KBM-7 (cell line): Measurements from ENCODE around the gene RNU5D-1.
"Not testable (repeated sequence)": the region's sequence is repeated elsewhere in the genome, so short reads cannot be mapped to it uniquely, and the experiment has no call there.

Experiments
- DNase-seq: peaks from one replicate; pipeline ENCODE4 v3.0.0-alpha.2; 2015
- in situ Hi-C: fragments of 300-500 bp; cut with MboI; formaldehyde crosslinking; loops from 2 replicates; pipeline ENCODE4 v1.14.3; 2020; ENCODE audit warnings: low sequenced_read_pairs, low pct_unique_long_range_greater_than_20kb, mixed read lengths

RNU5D-1 gene

GRCh38 chr1:44707112-44707881, 23.7 kb downstream of the RNU5D-1 start:
- in situ Hi-C loops, result no loop called here
- DNase-seq, result no peak

- in situ Hi-C loops, result no loop called here
Observed at GRCh38 chr1:44705938-44706337, 25.0 kb downstream of the RNU5D-1 start.

GRCh38 chr1:44705470-44705869, 25.5 kb downstream of the RNU5D-1 start:
- in situ Hi-C loops, result no loop called here
- DNase-seq, result no peak

More at GRCh38 chr1:44705938-44706337, 25.0 kb downstream of the RNU5D-1 start:
- no peak for DNase-seq

GRCh38 chr1:44701141-44701573, 29.8 kb downstream of the RNU5D-1 start:
- in situ Hi-C loops, result no loop called here
- no peak for DNase-seq

- in situ Hi-C loops, result no loop called here
- no peak for DNase-seq
Observed at GRCh38 chr1:44700573-44700972, 30.4 kb downstream of the RNU5D-1 start.

- DNase-seq, in situ Hi-C loops: not testable (repeated sequence)
Observed at GRCh38 chr1:44699375-44699774, 31.6 kb downstream of the RNU5D-1 start.

GRCh38 chr1:44698138-44698537, 32.8 kb downstream of the RNU5D-1 start:
- peak; percentile 53 for DNase-seq
- in situ Hi-C loops, result no loop called here

- DNase-seq, result peak; percentile 29
Observed at GRCh38 chr1:44696789-44697345, 34.1 kb downstream of the RNU5D-1 start.

GRCh38 chr1:44696101-44696500, 34.9 kb downstream of the RNU5D-1 start:
- in situ Hi-C loops, result no loop called here
- DNase-seq, result no peak

More at GRCh38 chr1:44696789-44697345, 34.1 kb downstream of the RNU5D-1 start:
- in situ Hi-C loops, result no loop called here

- in situ Hi-C loops, result no loop called here
- DNase-seq, result no peak
Observed at GRCh38 chr1:44695671-44696070, 35.3 kb downstream of the RNU5D-1 start.

- in situ Hi-C loops, result no loop called here
- DNase-seq, result no peak
Observed at GRCh38 chr1:44694863-44695478, 36.0 kb downstream of the RNU5D-1 start.

- in situ Hi-C loops, result no loop called here
Observed at GRCh38 chr1:44693900-44694299, 37.1 kb downstream of the RNU5D-1 start.

GRCh38 chr1:44693159-44693558, 37.8 kb downstream of the RNU5D-1 start:
- in situ Hi-C loops, result no loop called here
- no peak for DNase-seq

More at GRCh38 chr1:44693900-44694299, 37.1 kb downstream of the RNU5D-1 start:
- DNase-seq, result no peak

- in situ Hi-C loops, result no loop called here
- no peak for DNase-seq
Observed at GRCh38 chr1:44689447-44689765, 41.6 kb downstream of the RNU5D-1 start.

- in situ Hi-C loops, result no loop called here
- DNase-seq, result no peak
Observed at GRCh38 chr1:44688760-44689446, 42.1 kb downstream of the RNU5D-1 start.

- DNase-seq, result no peak
- in situ Hi-C loops, result no loop called here
Observed at GRCh38 chr1:44685881-44686280, 45.1 kb downstream of the RNU5D-1 start.

GRCh38 chr1:44685218-44685617, 45.8 kb downstream of the RNU5D-1 start:
- in situ Hi-C loops, result no loop called here
- no peak for DNase-seq

- in situ Hi-C loops, result no loop called here
- DNase-seq, result peak; percentile 74
Observed at GRCh38 chr1:44684525-44684924, 46.4 kb downstream of the RNU5D-1 start.

- no peak for DNase-seq
- in situ Hi-C loops, result no loop called here
Observed at GRCh38 chr1:44682883-44683265, 48.1 kb downstream of the RNU5D-1 start.
